Measurements from ENCODE around the gene NRXN3.

GRCh38 chr14:78657451-78657850, 487.3 kb downstream of the NRXN3 start:
- no peak for TF ChIP-seq CTCF (IDR thresholded peaks at IDR 0.05)
- no peak for TF ChIP-seq POLR2A (IDR thresholded peaks at IDR 0.05)
- TF ChIP-seq POLR2AphosphoS5 (IDR thresholded peaks at IDR 0.05): no peak
